ENCODE measurements around the gene DLGAP4. TPM values are rescaled to one million over a fixed set of nuclear protein-coding genes. Genes with fewer than 3 reads are reported as not detected.

Gene DLGAP4
- total and polyA plus RNA-seq, 2 of the 8 experiments (the other 6 are each of a cell fraction or from before 2014, with no cell fraction given), result 41.2 to 57.2 TPM

DNA sequence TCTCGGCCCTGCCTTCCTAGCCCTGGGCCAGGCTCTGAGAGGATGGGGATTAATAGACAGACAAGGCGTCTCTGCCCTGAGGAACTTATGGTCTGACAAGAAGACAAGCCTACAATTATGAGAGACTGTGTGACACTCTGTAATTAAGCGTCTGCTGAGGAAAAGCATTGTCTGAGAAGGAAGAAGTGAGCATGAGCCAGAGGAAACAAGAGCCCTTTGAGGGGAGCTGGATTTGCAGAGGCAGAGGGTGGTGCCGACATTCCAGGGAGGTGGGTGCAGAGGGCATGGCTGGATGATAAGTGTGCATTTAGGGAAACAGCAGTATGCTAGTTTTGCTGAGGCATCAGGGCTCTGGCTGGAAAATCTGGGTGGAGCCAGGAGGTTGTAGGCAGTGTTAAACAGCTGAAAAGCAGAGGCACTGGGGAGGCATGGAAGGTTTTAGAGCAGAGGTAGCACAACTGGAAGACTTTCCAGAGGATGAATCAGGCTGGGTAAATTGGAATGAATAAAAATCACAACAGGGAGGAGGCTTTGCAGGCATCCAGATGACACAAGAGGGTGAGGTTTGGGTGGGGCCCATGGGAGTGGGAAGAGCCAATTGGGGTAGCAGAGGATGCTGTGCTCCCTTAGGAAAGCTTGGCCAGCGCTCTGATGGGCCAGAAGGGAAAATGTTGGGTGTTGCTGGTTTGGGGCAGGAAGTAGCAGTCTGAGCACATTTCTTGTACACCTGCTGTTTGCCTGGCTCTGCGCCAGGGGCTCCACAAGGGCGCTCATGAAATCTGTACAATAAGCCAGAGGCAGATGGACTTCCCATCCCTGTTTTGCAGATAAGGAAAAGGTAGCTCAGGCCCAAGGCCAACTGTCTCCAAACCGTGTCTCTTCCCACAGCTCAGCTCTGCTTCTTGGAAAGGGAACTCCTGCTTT lies 161.2 kb downstream of the DLGAP4 start (continued):
- TF ChIP-seq TCF12 (IDR thresholded peaks at IDR 0.05; ENCODE audit: low read depth, low read length) (no peak), POLR2AphosphoS5 (IDR thresholded peaks at IDR 0.05; ENCODE audit: low read depth, low read length) (no peak), SIX5 (IDR thresholded peaks at IDR 0.05; ENCODE audit: low read depth, low read length) (no peak)

All from H1 (cell line).